ENCODE data around the gene DNAJB14. TPM values are rescaled to one million over a fixed set of nuclear protein-coding genes. Genes with fewer than 3 reads are reported as not detected.

The DNAJB14 gene
- total and polyA plus RNA-seq, 2 of the 13 experiments (the other 11 are each of a cell fraction or from before 2014, with no cell fraction given), result 9.1 to 38.1 TPM

DNA sequence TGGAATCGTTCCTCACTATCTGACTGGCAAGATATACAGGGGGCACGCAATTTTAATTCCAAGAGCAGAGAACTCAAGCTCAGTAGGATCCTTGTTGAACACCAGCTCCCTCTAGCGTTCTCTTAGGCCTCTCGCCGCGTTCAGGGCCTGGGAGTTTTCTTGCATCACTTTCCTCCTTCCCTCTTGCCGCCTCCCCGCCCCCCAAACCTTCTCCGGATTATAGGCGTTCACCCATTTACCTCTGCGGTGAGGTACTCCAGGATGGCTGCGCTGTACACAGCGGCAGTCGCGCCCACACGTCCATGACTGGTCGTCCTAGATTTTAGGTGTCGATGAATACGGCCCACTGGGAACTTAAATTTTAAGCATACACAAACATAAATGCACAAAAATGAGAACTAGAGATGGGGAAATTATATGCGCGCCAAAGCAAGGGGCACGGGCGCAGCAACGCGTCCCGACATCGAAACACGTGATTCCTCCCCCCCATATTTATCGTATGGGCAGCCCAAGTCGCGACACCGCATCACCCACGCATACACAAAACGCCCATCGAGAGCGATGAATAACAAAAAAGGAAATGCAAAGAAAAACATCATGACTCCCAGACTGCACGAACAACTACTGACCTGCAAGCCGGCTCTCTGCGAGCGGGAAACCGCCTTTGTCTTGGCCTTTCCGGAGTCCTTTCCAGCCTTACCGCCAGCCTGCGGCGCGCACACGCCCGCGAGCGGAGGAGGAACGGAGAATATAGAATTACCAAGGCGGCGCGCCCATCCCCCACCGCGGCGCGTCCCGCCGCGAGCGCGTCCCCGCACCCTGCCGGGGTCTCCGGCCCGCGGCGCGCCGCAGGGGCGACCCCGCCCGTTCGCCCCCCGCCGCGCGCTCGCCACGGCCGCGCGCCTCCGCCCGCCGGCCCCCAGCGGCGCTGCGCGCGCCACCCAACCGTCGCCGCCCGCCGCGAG lies 2.9 kb upstream of the DNAJB14 start (continued):
- TF ChIP-seq ZNF766 (CRISPR knock-in tag; IDR thresholded peaks at IDR 0.05; ENCODE audit: borderline replicate concordance), result no peak
- TF ChIP-seq, protein P1, sequence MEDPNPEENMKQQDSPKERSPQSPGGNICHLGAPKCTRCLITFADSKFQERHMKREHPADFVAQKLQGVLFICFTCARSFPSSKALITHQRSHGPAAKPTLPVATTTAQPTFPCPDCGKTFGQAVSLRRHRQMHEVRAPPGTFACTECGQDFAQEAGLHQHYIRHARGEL (CRISPR knock-in tag; IDR thresholded peaks at IDR 0.05), result no peak
- no peak for TF ChIP-seq ZNF552 (CRISPR knock-in tag; IDR thresholded peaks at IDR 0.05; ENCODE audit: borderline replicate concordance)
- no peak for TF ChIP-seq MAFF (IDR thresholded peaks at IDR 0.05; ENCODE audit: low read depth, low read length)
- TF ChIP-seq SKI (IDR thresholded peaks at IDR 0.05; ENCODE audit: partially characterized antibody), result no peak
- no peak for TF ChIP-seq REPIN1 (CRISPR knock-in tag; IDR thresholded peaks at IDR 0.05; ENCODE audit: borderline replicate concordance, low read depth)
- TF ChIP-seq ZMYM3 (CRISPR knock-in tag; IDR thresholded peaks at IDR 0.05), result no peak
- TF ChIP-seq, protein P2, sequence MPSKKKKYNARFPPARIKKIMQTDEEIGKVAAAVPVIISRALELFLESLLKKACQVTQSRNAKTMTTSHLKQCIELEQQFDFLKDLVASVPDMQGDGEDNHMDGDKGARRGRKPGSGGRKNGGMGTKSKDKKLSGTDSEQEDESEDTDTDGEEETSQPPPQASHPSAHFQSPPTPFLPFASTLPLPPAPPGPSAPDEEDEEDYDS (CRISPR knock-in tag; IDR thresholded peaks at IDR 0.05), result no peak
- no peak for TF ChIP-seq SOX6 (IDR thresholded peaks at IDR 0.05)
- TF ChIP-seq SOX6 (CRISPR knock-in tag; IDR thresholded peaks at IDR 0.05), result no peak; the same call in 1 of the 2 replicates
- no peak; the same call in 1 of the 2 replicates for TF ChIP-seq DNMT3B (CRISPR knock-in tag; conservative IDR thresholded peaks at IDR 0.05)
- TF ChIP-seq, protein P3, sequence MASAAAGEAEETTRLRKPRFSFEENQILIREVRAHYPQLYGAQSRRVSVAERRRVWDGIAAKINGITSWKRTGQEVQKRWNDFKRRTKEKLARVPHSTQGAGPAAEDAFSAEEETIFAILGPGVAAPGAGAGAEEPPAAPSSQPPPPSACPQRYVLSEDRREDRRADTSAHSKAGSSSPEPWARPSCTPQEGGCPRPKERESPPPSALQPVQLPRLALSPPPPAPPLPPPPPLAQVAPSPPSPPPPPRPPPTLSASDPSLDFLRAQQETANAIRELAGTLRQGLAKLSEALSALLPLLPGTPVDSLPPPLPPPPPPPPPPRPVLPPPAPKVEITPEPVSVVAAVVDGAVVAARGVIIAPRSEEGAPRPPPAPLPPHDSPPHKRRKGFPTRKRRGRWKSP (CRISPR knock-in tag; IDR thresholded peaks at IDR 0.05), result peak; percentile 43
- TF ChIP-seq ZNF253 (CRISPR knock-in tag; IDR thresholded peaks at IDR 0.05; ENCODE audit: borderline replicate concordance), result no peak
- peak; percentile 74 for TF ChIP-seq SALL1 (CRISPR knock-in tag; IDR thresholded peaks at IDR 0.05)
- peak; percentile 3; the same call in 1 of the 2 replicates for TF ChIP-seq ZNF772 (CRISPR knock-in tag; IDR thresholded peaks at IDR 0.05)
- TF ChIP-seq, protein P4, sequence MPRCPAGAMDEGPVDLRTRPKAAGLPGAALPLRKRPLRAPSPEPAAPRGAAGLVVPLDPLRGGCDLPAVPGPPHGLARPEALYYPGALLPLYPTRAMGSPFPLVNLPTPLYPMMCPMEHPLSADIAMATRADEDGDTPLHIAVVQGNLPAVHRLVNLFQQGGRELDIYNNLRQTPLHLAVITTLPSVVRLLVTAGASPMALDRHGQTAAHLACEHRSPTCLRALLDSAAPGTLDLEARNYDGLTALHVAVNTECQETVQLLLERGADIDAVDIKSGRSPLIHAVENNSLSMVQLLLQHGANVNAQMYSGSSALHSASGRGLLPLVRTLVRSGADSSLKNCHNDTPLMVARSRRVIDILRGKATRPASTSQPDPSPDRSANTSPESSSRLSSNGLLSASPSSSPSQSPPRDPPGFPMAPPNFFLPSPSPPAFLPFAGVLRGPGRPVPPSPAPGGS (CRISPR knock-in tag; IDR thresholded peaks at IDR 0.05), result no peak; the same call in 1 of the 2 replicates
- TF ChIP-seq PAX8 (CRISPR knock-in tag; IDR thresholded peaks at IDR 0.05; ENCODE audit: borderline replicate concordance), result no peak
- no peak for TF ChIP-seq CAMTA2 (CRISPR knock-in tag; IDR thresholded peaks at IDR 0.05; ENCODE audit: borderline replicate concordance)
- no peak; the same call in 2 of the 3 replicates for TF ChIP-seq MXI1 (IDR thresholded peaks at IDR 0.05; ENCODE audit: borderline replicate concordance, low read depth, low read length)
- no peak for TF ChIP-seq ZNF570 (CRISPR knock-in tag; IDR thresholded peaks at IDR 0.05; ENCODE audit: borderline replicate concordance)
- TF ChIP-seq ZNF781 (CRISPR knock-in tag; IDR thresholded peaks at IDR 0.05; ENCODE audit: borderline replicate concordance, not compliant biosample characterization), result peak; percentile 8
- TF ChIP-seq DR1 (CRISPR knock-in tag; IDR thresholded peaks at IDR 0.05), result no peak
- TF ChIP-seq, protein P5, sequence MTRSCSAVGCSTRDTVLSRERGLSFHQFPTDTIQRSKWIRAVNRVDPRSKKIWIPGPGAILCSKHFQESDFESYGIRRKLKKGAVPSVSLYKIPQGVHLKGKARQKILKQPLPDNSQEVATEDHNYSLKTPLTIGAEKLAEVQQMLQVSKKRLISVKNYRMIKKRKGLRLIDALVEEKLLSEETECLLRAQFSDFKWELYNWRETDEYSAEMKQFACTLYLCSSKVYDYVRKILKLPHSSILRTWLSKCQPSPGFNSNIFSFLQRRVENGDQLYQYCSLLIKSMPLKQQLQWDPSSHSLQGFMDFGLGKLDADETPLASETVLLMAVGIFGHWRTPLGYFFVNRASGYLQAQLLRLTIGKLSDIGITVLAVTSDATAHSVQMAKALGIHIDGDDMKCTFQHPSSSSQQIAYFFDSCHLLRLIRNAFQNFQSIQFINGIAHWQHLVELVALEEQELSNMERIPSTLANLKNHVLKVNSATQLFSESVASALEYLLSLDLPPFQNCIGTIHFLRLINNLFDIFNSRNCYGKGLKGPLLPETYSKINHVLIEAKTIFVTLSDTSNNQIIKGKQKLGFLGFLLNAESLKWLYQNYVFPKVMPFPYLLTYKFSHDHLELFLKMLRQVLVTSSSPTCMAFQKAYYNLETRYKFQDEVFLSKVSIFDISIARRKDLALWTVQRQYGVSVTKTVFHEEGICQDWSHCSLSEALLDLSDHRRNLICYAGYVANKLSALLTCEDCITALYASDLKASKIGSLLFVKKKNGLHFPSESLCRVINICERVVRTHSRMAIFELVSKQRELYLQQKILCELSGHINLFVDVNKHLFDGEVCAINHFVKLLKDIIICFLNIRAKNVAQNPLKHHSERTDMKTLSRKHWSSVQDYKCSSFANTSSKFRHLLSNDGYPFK (CRISPR knock-in tag; IDR thresholded peaks at IDR 0.05; ENCODE audit: borderline replicate concordance), result peak; percentile 43; the same call in 1 of the 2 replicates

All from HepG2 (cell line).